Motor neuron (in vitro differentiated cells): Measurements from ENCODE around the gene NMNAT3. TPM values are rescaled to one million over a fixed set of nuclear protein-coding genes. Genes with fewer than 3 reads are reported as not detected.
A peak's percentile ranks its signal among the peaks of the same experiment; 100 is the strongest.
"Not testable (repeated sequence)": the region's sequence is repeated elsewhere in the genome, so short reads cannot be mapped to it uniquely, and the experiment has no call there.

Experiments
- ATAC-seq, 8 experiments: fragments of 200-7000 bp; cut with Tn5 transposase; replicated peaks in 6 of 8; 2 replicates each; pipeline ENCODE4 v1.8.0; 2021; ENCODE audit warnings: mild to moderate bottlenecking in 8 of 8, moderate library complexity in 8 of 8
- H3K27ac ChIP-seq, 2 donors: fragments of 250-450 bp; sonication (Bioruptor Pico); 2 replicates each; pipeline ENCODE4 v1.9.0; 2021; ENCODE audit warnings: antibody characterized with exemption in 2 of 2, mild to moderate bottlenecking in 2 of 2, moderate library complexity in 1 of 2
- H3K4me1 ChIP-seq, 2 donors: fragments of 250-450 bp; sonication (Bioruptor Pico); replicated peaks in 1 of 2; 2 replicates each; pipeline ENCODE4 v1.6.1; 2021; ENCODE audit warnings: antibody characterized with exemption in 2 of 2, mild to moderate bottlenecking in 2 of 2, moderate library complexity in 1 of 2
- H3K4me3 ChIP-seq, 5 donors: fragments of 250-450 bp; sonication (Bioruptor Pico); 2 replicates each; pipeline ENCODE4 v1.9.0; 2021; ENCODE audit warnings: antibody characterized with exemption in 5 of 5, mild to moderate bottlenecking in 5 of 5, moderate library complexity in 4 of 5
- WGBS, 10 experiments: fragments of 450-650 bp; shearing (Covaris generic); methylation state at CpG; one replicate each; pipeline ENCODE4 v1.0.0; 2022; 5-methylcytosine and 5-hydroxymethylcytosine counted together
- in situ Hi-C, 9 experiments: fragments of 400-800 bp; cut with MboI; loops; one replicate each; pipeline ENCODE4 v1.15.0; 2021; ENCODE audit warnings: low sequenced_read_pairs in 9 of 9, low pct_unique_long_range_greater_than_20kb in 2 of 9; ENCODE audit not compliant: unreplicated experiment in 9 of 9
- total RNA-seq, 8 experiments: library from RNA; unstranded; fragments of 300-600 nt; gene quantifications; 2 replicates each; pipeline versions ENCODE4 v1.2.3 to v1.2.4, GENCODE V29; 2022

Gene NMNAT3
- total RNA-seq, 8 experiments from 2014 or later = 0.66 to 13.4 (median 6.1) TPM

GRCh38 chr3:139586420-139587017 lies 91.3 kb downstream of the NMNAT3 start:
- no peak for ATAC-seq
- WGBS, 10 experiments = 50 to 100% (median 95%) methylated on average over 1 of the region's 1 CpG; no CpG with 5 or more reads in 2 of the 10 experiments
- Histone ChIP-seq H3K4me3 (no peak overlapping the region), H3K27ac (no peak overlapping the region), H3K4me1 (peaks cover 0 to 17% of the 10 kb centered on the region in 2 donors)
- in situ Hi-C loops = no loop called here

- Histone ChIP-seq H3K4me1 (peaks cover 0 to 17% of the 10 kb centered on the region in 2 donors), H3K27ac (no peak overlapping the region), H3K4me3 (no peak overlapping the region)
- 10 to 100% (median 64%) methylated on average over 1 to 4 of the region's 4 CpGs; no CpG with 5 or more reads in 1 of the 10 experiments for WGBS, 10 experiments
- in situ Hi-C loops = no loop called here
- ATAC-seq = no peak
Measured at GRCh38 chr3:139585820-139586219, 92.0 kb downstream of the NMNAT3 start.

- H3K27ac ChIP-seq, H3K4me3 ChIP-seq, in situ Hi-C loops, ATAC-seq: not testable (repeated sequence)
- peaks cover 0 to 14% of the 10 kb centered on the region in 2 donors for H3K4me1 ChIP-seq
- 86 to 100% (median 97%) methylated on average over 1 to 12 of the region's 12 CpGs; no CpG with 5 or more reads in 5 of the 10 experiments for WGBS, 10 experiments
Measured at GRCh38 chr3:139583651-139584050, 94.1 kb downstream of the NMNAT3 start.

- no peak overlapping the region for H3K4me3 ChIP-seq
- in situ Hi-C loops = no loop called here
- 40 to 94% (median 85%) methylated on average over 1 to 6 of the region's 7 CpGs; no CpG with 5 or more reads in 4 of the 10 experiments for WGBS, 10 experiments
- no peak for ATAC-seq
- H3K27ac ChIP-seq = no peak overlapping the region
- H3K4me1 ChIP-seq = no peaks in the 10 kb centered on the region
Measured at GRCh38 chr3:139578783-139579182, 99.0 kb downstream of the NMNAT3 start.

- Histone ChIP-seq H3K4me1 (peaks cover 0 to 3% of the 10 kb centered on the region in 2 donors), H3K4me3 (no peak overlapping the region), H3K27ac (no peak overlapping the region)
- in situ Hi-C loops = no loop called here
- ATAC-seq = no peak
Measured at GRCh38 chr3:139577909-139578308, 99.9 kb downstream of the NMNAT3 start.

GRCh38 chr3:139577346-139577745 lies 100.4 kb downstream of the NMNAT3 start:
- no peak overlapping the region for H3K27ac ChIP-seq
- WGBS, 10 experiments = 50 to 100% (median 73%) methylated on average over 1 to 2 of the region's 2 CpGs; no CpG with 5 or more reads in 3 of the 10 experiments
- H3K4me1 ChIP-seq = peaks cover 0 to 9% of the 10 kb centered on the region in 2 donors
- no peak overlapping the region for H3K4me3 ChIP-seq
- in situ Hi-C loops = no loop called here
- ATAC-seq = peak in 3 of 8 experiments; percentile 41 to 70 (median 63)

- ATAC-seq = no peak
Measured at GRCh38 chr3:139574026-139574947, 103.5 kb downstream of the NMNAT3 start.

GRCh38 chr3:139572847-139573672 lies 104.7 kb downstream of the NMNAT3 start:
- H3K4me1 ChIP-seq = peaks cover 0 to 11% of the 10 kb centered on the region in 2 donors
- ATAC-seq = peak in 2 of 8 experiments; percentile 28 to 44
- 0 to 93% (median 47%) methylated on average over 1 to 6 of the region's 6 CpGs; no CpG with 5 or more reads in 4 of the 10 experiments for WGBS, 10 experiments
- in situ Hi-C loops = no loop called here
- H3K4me3 ChIP-seq = no peak overlapping the region
- no peak overlapping the region for H3K27ac ChIP-seq

More at GRCh38 chr3:139574026-139574947, 103.5 kb downstream of the NMNAT3 start:
- no peak overlapping the region for H3K4me3 ChIP-seq
- H3K27ac ChIP-seq = no peak overlapping the region
- H3K4me1 ChIP-seq = peaks cover 0 to 11% of the 10 kb centered on the region in 2 donors
- in situ Hi-C loops = no loop called here
- 0 to 100% (median 38%) methylated on average over 1 of the region's 1 CpG; no CpG with 5 or more reads in 6 of the 10 experiments for WGBS, 10 experiments

GRCh38 chr3:139571711-139572110 lies 106.1 kb downstream of the NMNAT3 start:
- H3K4me1 ChIP-seq = peaks cover 0 to 11% of the 10 kb centered on the region in 2 donors
- no peak overlapping the region for H3K27ac ChIP-seq
- WGBS, 10 experiments = 33 to 100% methylated on average over 1 of the region's 1 CpG; no CpG with 5 or more reads in 8 of the 10 experiments
- in situ Hi-C loops = no loop called here
- no peak overlapping the region for H3K4me3 ChIP-seq
- no peak for ATAC-seq

- no peak overlapping the region for H3K27ac ChIP-seq
- WGBS, 10 experiments = 40 to 100% (median 66%) methylated on average over 1 to 5 of the region's 5 CpGs; no CpG with 5 or more reads in 3 of the 10 experiments
- in situ Hi-C loops = loop anchor here in 1 of 9 experiments (10.0 kb wide), 1 partner anchor 140 kb away; no protein-coding TSS in a partner anchor
- no peak overlapping the region for H3K4me3 ChIP-seq
- peak; percentile 74 to 95 (median 90) for ATAC-seq
- H3K4me1 ChIP-seq = peaks cover 23 to 34% of the 10 kb centered on the region in 2 donors
Measured at GRCh38 chr3:139564294-139564861, 113.4 kb downstream of the NMNAT3 start.

GRCh38 chr3:139561959-139562676 lies 115.7 kb downstream of the NMNAT3 start:
- Histone ChIP-seq H3K4me1 (peaks cover 37 to 50% of the 10 kb centered on the region in 2 donors), H3K4me3 (no peak overlapping the region), H3K27ac (no peak overlapping the region)
- WGBS, 10 experiments = 0 to 83% (median 48%) methylated on average over 1 of the region's 1 CpG; no CpG with 5 or more reads in 6 of the 10 experiments
- in situ Hi-C loops = loop anchor here in 1 of 9 experiments (10.0 kb wide), 1 partner anchor 137 kb away; no protein-coding TSS in a partner anchor
- ATAC-seq = peak in 3 of 8 experiments; percentile 31 to 66 (median 47)
